Left ventricle myocardium inferior (tissue), 1 donor: ENCODE results near the gene ZNF169. TPM values are rescaled to one million over a fixed set of nuclear protein-coding genes. Genes with fewer than 3 reads are reported as not detected.

Experiments
- DNase-seq: peaks from one replicate; pipeline ENCODE4 v3.0.0-alpha.2; 2020
- H3K27ac ChIP-seq: fragments of 200-600 bp; replicated peaks from 2 replicates; pipeline ENCODE4 v1.8.0; 2021
- H3K27me3 ChIP-seq: fragments of 200-600 bp; 2 replicates; pipeline ENCODE4 v1.8.0; 2021; ENCODE audit warnings: low read depth
- H3K36me3 ChIP-seq: fragments of 200-600 bp; 2 replicates; pipeline ENCODE4 v1.8.0; 2021
- H3K4me1 ChIP-seq: fragments of 200-600 bp; 2 replicates; pipeline ENCODE4 v1.8.0; 2021
- H3K4me3 ChIP-seq: fragments of 200-600 bp; 2 replicates; pipeline ENCODE4 v1.8.0; 2021; ENCODE audit warnings: mild to moderate bottlenecking, moderate library complexity
- H3K9me3 ChIP-seq: fragments of 200-600 bp; replicated peaks from 2 replicates; pipeline ENCODE4 v1.8.0; 2021
- CTCF ChIP-seq: fragments of 200-600 bp; IDR thresholded peaks from 2 replicates; pipeline ENCODE4 v1.8.0; 2021; ENCODE audit warnings: antibody characterized with exemption, mild to moderate bottlenecking, borderline replicate concordance
- intact Hi-C: fragments of 100-400 bp; cut with micrococcal nuclease; formaldehyde crosslinking; loops from one replicate; pipeline ENCODE4 v1.11.0; 2022
- long read RNA-seq: library from polyadenylated mRNA; unstranded; transcript quantifications from one replicate; pipeline ENCODE4 v2.0.0, GENCODE V29; 2021
- total RNA-seq: library from RNA; stranded (reverse); fragmentation: NEBNext Ultra II Directional; extraction: Animal tissue kit (Norgen Biotek cat#: 25700); gene quantifications from one replicate; pipeline ENCODE4 v1.2.1, GENCODE V29; 2021
- donor health status: DM: no; HTN: yes; CAD: no; lungs with severe emphysema.

Gene ZNF169
- 1.3 TPM for total RNA-seq
- long read RNA-seq, partial matches to known transcripts = 1 of 7 reads
- long read RNA-seq, other reads (novel, unspliced or antisense) = 3 of 7 reads

- Histone ChIP-seq H3K4me1 (peaks cover 20% of the 10 kb centered on the region), H3K4me3 (peak within 1 kb of the TSS; percentile 96), H3K27ac (peak within 1 kb of the TSS; percentile 70), H3K9me3 (no peaks in the 10 kb centered on the region), H3K27me3 (no peaks in the 10 kb centered on the region), H3K36me3 (peaks cover 4% of the 10 kb centered on the region)
- intact Hi-C loops = no loop called here
- DNase-seq = peak; percentile 92
- TF ChIP-seq CTCF = no peak
These were observed at the start of gene ZNF169 for GRCh38 chr9:94259077-94259862. Gene ZNF169 (plus strand): TSS chr9:94259298. CDS start chr9:94278813, 19,515 bp downstream.

DNA sequence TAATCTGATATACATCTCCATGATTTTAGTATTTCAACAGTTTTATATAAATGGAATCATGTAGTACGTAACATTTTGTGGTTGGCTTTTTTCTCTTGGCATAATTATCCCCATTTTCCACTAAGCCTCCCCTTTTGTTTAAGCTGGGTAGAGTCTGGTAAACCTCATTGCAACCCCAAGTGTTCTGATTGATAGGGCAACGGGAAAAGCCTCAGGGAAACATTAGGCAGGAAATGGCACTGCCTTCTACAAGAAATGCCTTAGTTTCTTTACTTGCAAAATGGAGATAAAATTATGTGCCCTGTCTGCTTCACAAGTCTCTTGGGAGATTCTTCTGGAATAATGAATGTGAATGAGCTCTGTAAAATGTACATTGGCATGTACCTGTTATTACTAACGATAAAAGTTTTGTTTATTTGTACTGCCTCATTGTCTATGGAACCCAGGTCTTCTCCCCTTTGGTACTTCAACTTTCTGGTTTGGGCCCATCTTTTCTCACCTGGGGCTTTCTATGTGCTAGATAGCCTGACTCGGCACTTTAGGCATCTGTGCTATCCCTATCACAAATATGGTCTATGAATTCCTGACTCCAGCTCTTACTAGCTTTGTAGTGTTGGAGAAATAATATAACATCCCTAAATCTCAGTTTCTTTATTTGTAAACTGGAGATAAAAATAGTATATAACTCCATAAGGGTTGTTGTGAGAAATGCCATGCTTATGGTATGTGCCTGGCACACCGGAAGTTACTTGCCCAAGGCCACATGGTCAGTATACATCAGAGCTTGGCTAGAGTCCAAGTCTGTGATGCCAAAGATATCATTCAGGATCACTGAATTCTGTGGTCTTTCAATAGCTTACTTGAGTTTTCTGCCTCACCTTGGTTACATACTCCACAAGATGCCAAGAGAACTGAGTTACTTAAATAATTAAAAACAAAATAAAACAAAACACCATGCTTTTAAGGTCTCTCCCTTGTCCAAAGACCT is 48.2 kb upstream of the ZNF169 start:
- Histone ChIP-seq H3K36me3 (no peaks in the 10 kb centered on the region), H3K27ac (no peak overlapping the region), H3K27me3 (no peaks in the 10 kb centered on the region), H3K4me1 (peaks cover 3% of the 10 kb centered on the region), H3K4me3 (no peak overlapping the region), H3K9me3 (no peaks in the 10 kb centered on the region)
- TF ChIP-seq CTCF = no peak
- no peak for DNase-seq
- intact Hi-C loops = no loop called here

DNA sequence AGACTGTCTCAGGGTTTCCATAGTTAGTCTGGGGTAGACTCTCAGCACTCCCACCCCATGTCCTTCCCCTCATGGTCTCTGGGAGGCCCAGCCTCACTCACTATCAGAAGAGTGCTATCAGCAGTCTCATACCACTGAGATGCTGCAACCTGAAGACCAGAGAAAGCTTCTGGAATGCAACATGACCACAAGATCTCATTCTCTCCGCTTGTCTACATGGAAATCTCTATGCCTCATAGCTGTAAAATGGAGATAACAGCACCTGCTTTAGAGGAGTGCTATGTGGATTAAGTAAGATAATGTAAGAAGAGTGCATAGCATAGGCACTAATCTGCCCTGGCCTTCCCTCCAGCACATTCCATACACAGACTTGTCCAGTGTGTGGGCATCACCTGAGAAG is 47.0 kb upstream of the ZNF169 start:
- Histone ChIP-seq H3K4me3 (no peak overlapping the region), H3K27ac (no peak overlapping the region), H3K9me3 (no peaks in the 10 kb centered on the region), H3K4me1 (peaks cover 3% of the 10 kb centered on the region), H3K36me3 (no peaks in the 10 kb centered on the region), H3K27me3 (peaks cover 6% of the 10 kb centered on the region)
- no peak for DNase-seq
- intact Hi-C loops = no loop called here
- no peak for TF ChIP-seq CTCF

GRCh38 chr9:94212531-94212930 is 46.6 kb upstream of the ZNF169 start:
- no peak overlapping the region for H3K4me3 ChIP-seq
- no peak for TF ChIP-seq CTCF
- H3K4me1 ChIP-seq = peaks cover 3% of the 10 kb centered on the region
- no peaks in the 10 kb centered on the region for H3K36me3 ChIP-seq
- no peaks in the 10 kb centered on the region for H3K9me3 ChIP-seq
- H3K27me3 ChIP-seq = peaks cover 6% of the 10 kb centered on the region
- DNase-seq = no peak
- intact Hi-C loops = no loop called here
- H3K27ac ChIP-seq = no peak overlapping the region

DNA sequence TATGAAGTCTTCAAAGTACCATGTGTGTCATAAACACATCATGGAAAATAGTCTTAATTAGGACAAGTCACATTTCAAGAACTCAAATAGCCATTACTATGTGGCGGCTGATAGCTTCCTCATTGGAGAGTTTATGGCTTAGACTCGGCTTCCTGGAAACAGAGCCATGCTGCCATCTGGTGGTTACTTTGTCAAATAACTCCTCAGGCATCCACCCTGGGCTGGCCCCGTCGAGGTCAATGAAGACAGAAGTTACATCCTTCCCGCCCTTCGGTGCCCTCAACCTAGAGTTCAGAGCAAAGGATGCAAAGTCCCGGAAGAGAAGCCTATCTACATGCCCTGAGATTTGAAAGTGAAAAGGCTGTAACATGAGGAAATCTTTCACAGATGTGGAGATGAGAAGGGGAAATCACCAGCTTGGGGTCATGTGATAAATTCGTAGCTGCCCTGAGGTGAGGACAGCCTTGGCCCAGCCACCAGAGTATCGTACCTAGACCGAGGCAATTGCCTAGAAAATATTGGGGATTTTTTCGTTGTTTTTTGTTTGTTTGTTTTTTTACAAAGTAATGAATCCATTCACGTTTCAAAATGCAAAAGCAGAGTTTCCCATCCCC is 45.5 kb upstream of the ZNF169 start:
- intact Hi-C loops = loop anchor here (1.0 kb wide), 1 partner anchor 148 kb away; no protein-coding TSS in a partner anchor
- H3K27me3 ChIP-seq = peaks cover 6% of the 10 kb centered on the region
- peaks cover 3% of the 10 kb centered on the region for H3K4me1 ChIP-seq
- peak; percentile 89 for TF ChIP-seq CTCF
- H3K9me3 ChIP-seq = no peaks in the 10 kb centered on the region
- DNase-seq = peak; percentile 42
- H3K36me3 ChIP-seq = no peaks in the 10 kb centered on the region
- no peak overlapping the region for H3K27ac ChIP-seq
- no peak overlapping the region for H3K4me3 ChIP-seq
